Effector memory CD8-positive, alpha-beta T cell (primary cell): ENCODE measurements around the gene SOX5.

Experiments used
- ATAC-seq: fragments of 150-1000 bp; cut with Tn5 transposase; replicated peaks from 2 replicates; pipeline ENCODE4 v1.10.0; 2021; ENCODE audit warnings: mild to moderate bottlenecking, moderate library complexity
- DNase-seq, 3 experiments: peaks; one replicate each; pipeline ENCODE4 v3.0.0; 2021
- H3K27ac Mint-ChIP-seq, 2 donors: one replicate each; pipeline ENCODE4 v1.8.0; 2022; ENCODE audit warnings: mild to moderate bottlenecking in 2 of 2, mixed read lengths in 2 of 2, moderate library complexity in 2 of 2
- H3K27me3 Mint-ChIP-seq, 2 donors: one replicate each; pipeline ENCODE4 v1.8.0; 2022; ENCODE audit warnings: mixed read lengths in 2 of 2
- H3K36me3 Mint-ChIP-seq: one replicate; pipeline ENCODE4 v1.8.0; 2022; ENCODE audit warnings: mild to moderate bottlenecking, moderate library complexity, mixed read lengths; ENCODE audit not compliant: insufficient read depth
- H3K4me1 Mint-ChIP-seq, 2 donors: one replicate each; pipeline ENCODE4 v1.8.0; 2022; ENCODE audit warnings: low read depth in 2 of 2, mixed read lengths in 2 of 2
- H3K4me3 Mint-ChIP-seq, 2 donors: one replicate each; pipeline ENCODE4 v1.8.0; 2022; ENCODE audit warnings: mild to moderate bottlenecking in 2 of 2, mixed read lengths in 2 of 2, moderate library complexity in 2 of 2
- H3K9me3 Mint-ChIP-seq, 2 donors: one replicate each; pipeline ENCODE4 v1.8.0; 2022; ENCODE audit warnings: mixed read lengths in 2 of 2
- total RNA-seq, 9 experiments: gene quantifications; one replicate each; lab custom pipeline; 2026; lab: John Stamatoyannopoulos, UW

Gene SOX5
- 0 to 0.30 (median 0.11) reads per million in 9 experiments for total RNA-seq

DNA sequence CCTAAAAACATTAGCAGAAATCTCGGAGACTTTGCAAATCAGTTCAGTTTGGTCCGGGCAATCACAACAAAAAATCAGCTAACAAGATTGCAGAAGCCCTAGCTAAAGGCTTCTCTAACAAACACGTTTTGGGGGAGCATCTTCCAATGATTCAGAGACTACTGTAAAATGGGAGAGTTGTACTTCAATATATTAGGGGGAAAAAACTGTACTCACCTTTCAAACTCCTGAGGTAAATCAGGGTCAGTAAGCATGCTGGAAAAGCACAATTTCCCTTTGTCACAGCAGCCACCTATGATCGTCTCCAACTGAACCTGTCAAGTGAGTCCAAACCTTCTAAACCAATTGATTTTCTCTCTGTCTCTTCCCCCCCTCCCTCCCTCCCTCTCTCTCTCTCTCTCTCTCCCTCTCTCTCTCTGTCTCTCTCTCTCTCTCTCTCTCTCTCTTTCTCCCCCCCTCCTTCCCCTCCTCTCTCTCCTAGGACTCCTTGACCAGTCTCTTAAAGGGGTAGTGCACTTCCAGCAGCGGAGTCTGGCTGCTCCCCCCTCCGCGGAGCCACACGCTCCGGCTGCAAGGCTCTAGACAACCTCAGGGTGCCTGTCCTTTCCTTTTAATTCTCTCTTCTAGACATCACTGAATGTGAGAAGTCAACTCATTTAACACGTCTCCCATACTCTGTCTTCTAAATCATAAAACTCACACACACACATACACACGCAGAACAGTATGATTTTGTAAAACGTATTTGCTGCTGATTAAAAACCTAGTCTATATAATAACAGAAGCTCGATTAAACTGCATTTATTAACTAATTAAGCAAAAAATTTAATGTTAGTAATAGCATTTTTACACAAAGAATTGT lies at the start of gene SOX5:
Gene SOX5 (minus strand): TSS at position 323 of the 862 bp plus-strand sequence. CDS start 69 bp downstream, at position 254.
- Mint-ChIP-seq H3K27ac (no peak within 1 kb of the TSS), H3K36me3 (no peaks in the 10 kb centered on the region), H3K4me3 (no peak within 1 kb of the TSS), H3K27me3 (no peaks in the 10 kb centered on the region), H3K4me1 (no peaks in the 10 kb centered on the region), H3K9me3 (peaks cover 0 to 6% of the 10 kb centered on the region in 2 donors)
- DNase-seq (no peak), ATAC-seq (no peak)

DNA sequence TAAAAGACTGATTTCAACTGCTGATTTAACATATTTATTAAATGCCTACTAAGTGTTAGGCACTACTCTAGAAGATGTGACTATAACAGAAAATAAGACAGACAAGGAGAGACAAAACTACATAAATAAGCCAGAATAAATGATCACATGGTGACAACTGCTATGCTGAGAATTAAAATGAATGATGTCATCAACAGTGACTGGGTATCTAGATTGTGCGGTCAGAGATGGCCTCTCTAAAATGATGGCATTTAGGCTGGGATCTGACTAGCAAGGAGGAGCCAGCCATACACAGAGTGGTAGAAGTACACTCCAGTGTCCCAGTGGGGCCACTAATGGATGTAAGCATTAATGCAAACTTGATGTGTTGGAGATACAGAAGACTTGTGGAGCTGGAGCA lies 37.6 kb upstream of the SOX5 start:
- no peaks in the 10 kb centered on the region for H3K9me3 Mint-ChIP-seq
- H3K4me1 Mint-ChIP-seq, result no peaks in the 10 kb centered on the region
- ATAC-seq (no peak), DNase-seq (no peak)
- H3K4me3 Mint-ChIP-seq, result no peak overlapping the region
- H3K27ac Mint-ChIP-seq, result no peak overlapping the region
- no peaks in the 10 kb centered on the region for H3K36me3 Mint-ChIP-seq
- H3K27me3 Mint-ChIP-seq, result no peaks in the 10 kb centered on the region

DNA sequence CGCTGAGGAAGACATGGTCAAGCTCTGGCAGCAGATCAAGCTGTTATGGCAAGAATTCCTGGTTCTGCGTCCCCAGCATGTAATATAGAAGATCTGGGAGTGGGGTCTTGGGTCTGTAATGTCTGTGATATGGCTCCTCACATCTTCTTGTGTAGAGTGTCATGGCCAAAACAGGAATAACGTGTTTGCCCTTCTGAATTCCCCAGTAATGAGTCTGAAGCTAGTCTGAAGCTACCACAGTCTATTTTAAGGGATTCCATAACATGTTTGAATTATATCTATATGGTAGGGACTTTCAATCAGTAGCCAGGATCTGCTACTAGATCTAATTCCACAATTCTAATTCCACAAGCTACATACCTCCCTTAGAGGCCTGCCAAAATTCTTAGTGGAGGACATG lies 31.4 kb upstream of the SOX5 start:
- DNase-seq, result no peak
- H3K4me3 Mint-ChIP-seq, result no peak overlapping the region
- no peaks in the 10 kb centered on the region for H3K27me3 Mint-ChIP-seq
- no peak overlapping the region for H3K27ac Mint-ChIP-seq
- H3K4me1 Mint-ChIP-seq, result no peaks in the 10 kb centered on the region
- no peak for ATAC-seq
- peaks cover 0 to 1% of the 10 kb centered on the region in 2 donors for H3K9me3 Mint-ChIP-seq
- H3K36me3 Mint-ChIP-seq, result peaks cover 2% of the 10 kb centered on the region

DNA sequence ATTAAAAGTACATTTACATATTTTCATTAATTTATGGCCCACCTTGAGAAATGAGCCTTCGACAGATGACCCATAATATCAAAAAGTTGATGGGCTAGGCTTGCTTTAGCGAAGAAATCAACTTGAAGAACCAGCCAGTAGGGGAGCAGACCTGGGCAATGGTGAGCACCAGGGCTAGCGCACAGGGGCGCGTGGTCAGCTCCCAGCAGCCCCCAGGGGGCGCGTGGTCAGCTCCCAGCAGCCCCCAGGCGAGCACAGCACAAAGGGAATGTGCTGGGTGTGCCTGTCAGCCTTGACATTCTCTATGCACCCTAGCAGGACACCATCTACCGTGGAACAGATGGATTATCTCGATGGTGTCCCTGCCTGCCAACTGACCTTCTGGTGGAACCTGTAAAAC lies 15.3 kb upstream of the SOX5 start:
- DNase-seq (no peak), ATAC-seq (no peak)
- Mint-ChIP-seq H3K4me3 (no peak overlapping the region), H3K27me3 (no peaks in the 10 kb centered on the region), H3K4me1 (no peaks in the 10 kb centered on the region), H3K36me3 (no peaks in the 10 kb centered on the region), H3K9me3 (peaks cover 4 to 12% of the 10 kb centered on the region in 2 donors), H3K27ac (no peak overlapping the region)

DNA sequence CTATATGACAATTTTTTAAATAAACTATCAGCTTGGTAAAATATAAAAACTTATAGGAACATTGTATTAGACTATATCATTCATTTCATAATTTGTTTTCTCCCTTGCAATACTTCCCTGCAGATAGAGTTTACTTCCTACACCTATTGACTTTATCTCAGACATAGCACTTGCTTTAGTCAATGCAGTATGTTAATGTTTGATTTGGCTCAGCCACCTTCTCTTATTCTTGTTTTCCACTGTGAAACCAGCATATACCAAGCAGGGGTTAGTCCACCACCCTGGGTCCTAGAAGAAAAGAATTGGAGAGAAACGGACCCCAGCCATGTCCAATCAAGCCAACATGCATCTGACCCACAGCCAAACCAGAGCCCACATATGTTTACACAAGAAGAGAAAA lies 10.4 kb upstream of the SOX5 start:
- no peak overlapping the region for H3K4me3 Mint-ChIP-seq
- no peaks in the 10 kb centered on the region for H3K4me1 Mint-ChIP-seq
- DNase-seq (no peak), ATAC-seq (no peak)
- no peaks in the 10 kb centered on the region for H3K36me3 Mint-ChIP-seq
- H3K27me3 Mint-ChIP-seq, result no peaks in the 10 kb centered on the region
- peaks cover 0 to 2% of the 10 kb centered on the region in 2 donors for H3K9me3 Mint-ChIP-seq
- no peak overlapping the region for H3K27ac Mint-ChIP-seq

DNA sequence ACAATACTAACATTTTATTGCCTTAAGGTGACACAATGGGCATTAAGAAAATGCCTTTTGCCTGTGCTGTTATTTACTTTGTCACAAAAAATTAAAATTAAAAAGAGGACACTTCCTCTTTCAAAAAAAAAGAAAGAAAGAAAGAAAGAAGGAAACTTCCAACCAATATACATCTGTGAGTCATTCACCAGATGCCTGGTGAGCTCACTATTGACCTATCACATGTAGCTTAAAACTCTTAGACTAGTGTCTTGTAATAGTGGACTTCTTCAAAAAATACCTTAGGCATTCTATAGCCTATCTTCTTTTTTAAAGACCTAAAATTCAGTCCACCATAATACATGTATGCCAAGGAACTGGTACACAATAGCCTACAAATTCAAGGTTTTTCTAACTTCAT lies 4.9 kb upstream of the SOX5 start:
- DNase-seq, result no peak
- Mint-ChIP-seq H3K4me3 (no peak overlapping the region), H3K27me3 (no peaks in the 10 kb centered on the region), H3K4me1 (no peaks in the 10 kb centered on the region), H3K36me3 (no peaks in the 10 kb centered on the region), H3K27ac (no peak overlapping the region), H3K9me3 (peaks cover 0 to 6% of the 10 kb centered on the region in 2 donors)
- ATAC-seq, result no peak

DNA sequence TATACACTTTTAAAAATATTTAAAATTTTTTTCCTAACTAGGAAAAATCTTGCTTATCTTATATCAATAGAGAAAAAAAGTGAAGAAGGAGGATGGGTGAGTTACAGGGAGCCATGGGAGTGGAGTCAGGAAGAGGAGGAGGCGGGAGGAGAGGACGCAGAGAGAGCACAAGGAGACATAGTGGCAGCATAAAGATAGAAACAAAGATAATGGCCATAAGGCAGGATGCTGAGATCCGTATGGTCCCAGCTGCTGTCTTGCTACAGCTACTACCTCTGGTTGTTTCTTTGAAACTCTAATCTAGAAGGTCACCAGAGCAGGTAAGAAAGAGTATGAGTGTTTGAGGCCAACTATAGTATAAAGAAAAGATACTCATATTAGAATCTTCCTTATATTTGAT lies 2.6 kb upstream of the SOX5 start:
- no peaks in the 10 kb centered on the region for H3K4me1 Mint-ChIP-seq
- H3K36me3 Mint-ChIP-seq, result no peaks in the 10 kb centered on the region
- DNase-seq, result no peak
- peaks cover 0 to 6% of the 10 kb centered on the region in 2 donors for H3K9me3 Mint-ChIP-seq
- H3K27me3 Mint-ChIP-seq, result no peaks in the 10 kb centered on the region
- H3K27ac Mint-ChIP-seq, result no peak overlapping the region
- no peak for ATAC-seq
- no peak overlapping the region for H3K4me3 Mint-ChIP-seq

DNA sequence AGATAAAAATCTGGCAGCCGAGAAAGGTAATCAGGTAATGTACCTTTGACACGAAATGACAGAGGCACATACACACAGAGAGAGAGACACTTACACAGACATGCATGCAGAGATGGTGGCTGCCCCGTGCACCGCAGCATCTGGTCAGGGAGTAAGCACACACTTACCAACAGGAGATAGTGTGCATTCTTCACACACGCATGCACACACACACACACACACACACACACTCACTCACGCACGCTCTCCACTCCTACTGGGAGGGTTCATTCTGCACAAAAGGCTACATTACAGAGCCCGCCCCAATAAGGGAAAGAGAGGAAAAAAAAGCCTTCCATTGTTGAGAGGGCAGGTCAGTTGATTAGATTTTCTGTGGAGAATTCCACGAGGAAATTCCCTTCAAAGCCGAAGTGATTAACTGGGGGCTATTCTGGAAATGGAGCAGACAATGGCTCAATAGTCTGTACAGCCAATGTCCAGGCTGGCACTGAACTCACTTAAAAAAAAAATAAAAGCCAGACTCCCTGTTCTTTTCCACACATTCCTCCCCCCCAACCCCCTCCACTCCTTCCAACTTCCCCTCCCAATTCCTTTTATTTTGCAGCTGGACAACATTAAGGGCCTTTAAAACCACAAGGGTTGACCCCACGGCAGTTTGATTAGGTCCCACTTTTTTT lies 1.4 kb upstream of the SOX5 start:
- ATAC-seq (no peak), DNase-seq (no peak)
- Mint-ChIP-seq H3K36me3 (no peaks in the 10 kb centered on the region), H3K27me3 (no peaks in the 10 kb centered on the region), H3K9me3 (peaks cover 0 to 6% of the 10 kb centered on the region in 2 donors), H3K27ac (no peak overlapping the region), H3K4me3 (no peak overlapping the region), H3K4me1 (no peaks in the 10 kb centered on the region)

DNA sequence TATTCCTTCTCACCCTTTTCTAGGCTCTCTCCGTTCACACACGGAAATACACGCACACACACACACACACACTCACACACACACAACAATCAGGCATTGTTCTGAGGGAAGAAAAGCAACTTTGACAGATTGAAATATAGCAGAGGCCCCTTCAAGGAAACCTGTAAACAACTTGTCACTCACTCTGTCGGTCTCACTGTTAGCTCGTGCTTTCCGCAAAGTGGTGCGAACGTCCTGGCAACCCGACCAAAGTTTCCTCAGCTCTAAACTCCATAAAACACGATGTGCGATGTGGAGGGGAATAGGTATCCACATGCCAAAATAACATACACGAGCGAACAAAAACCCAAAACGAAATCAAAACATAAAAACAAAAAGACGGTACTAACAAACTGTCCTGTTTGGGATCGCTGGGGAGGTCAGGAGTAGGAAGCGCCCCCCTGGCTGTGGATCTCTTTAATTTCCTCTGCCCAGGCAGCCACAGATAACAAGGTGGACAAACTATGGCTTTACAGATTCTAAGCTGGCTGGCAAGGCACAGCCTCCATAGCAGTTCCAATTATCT lies 822 bp upstream of the SOX5 start:
- H3K27me3 Mint-ChIP-seq, result no peaks in the 10 kb centered on the region
- no peak overlapping the region for H3K27ac Mint-ChIP-seq
- H3K4me1 Mint-ChIP-seq, result no peaks in the 10 kb centered on the region
- DNase-seq, result no peak
- ATAC-seq, result no peak
- no peak overlapping the region for H3K4me3 Mint-ChIP-seq
- H3K36me3 Mint-ChIP-seq, result no peaks in the 10 kb centered on the region
- peaks cover 0 to 6% of the 10 kb centered on the region in 2 donors for H3K9me3 Mint-ChIP-seq

DNA sequence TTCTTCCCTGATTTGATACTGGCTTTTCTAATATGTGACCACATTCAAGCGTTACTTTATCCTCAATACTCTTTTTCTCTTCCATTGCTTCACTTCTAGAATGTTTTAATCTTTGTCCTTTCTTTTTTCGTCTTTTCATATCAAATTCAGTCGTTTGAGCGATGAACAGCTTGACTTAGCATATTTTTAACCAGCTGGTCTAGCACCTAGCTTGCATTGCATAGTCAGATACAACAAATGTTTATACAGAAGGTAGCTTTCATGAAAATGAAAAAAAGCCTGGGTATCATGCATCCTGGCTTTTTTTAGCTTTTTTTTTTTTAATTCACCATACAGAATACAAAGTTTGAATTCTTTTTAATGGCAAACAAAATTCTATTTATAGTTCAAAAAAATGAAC lies 1.2 kb downstream of the SOX5 start:
- no peaks in the 10 kb centered on the region for H3K27me3 Mint-ChIP-seq
- peaks cover 0 to 6% of the 10 kb centered on the region in 2 donors for H3K9me3 Mint-ChIP-seq
- no peaks in the 10 kb centered on the region for H3K36me3 Mint-ChIP-seq
- DNase-seq (no peak), ATAC-seq (no peak)
- no peaks in the 10 kb centered on the region for H3K4me1 Mint-ChIP-seq
- no peak overlapping the region for H3K4me3 Mint-ChIP-seq
- no peak overlapping the region for H3K27ac Mint-ChIP-seq

DNA sequence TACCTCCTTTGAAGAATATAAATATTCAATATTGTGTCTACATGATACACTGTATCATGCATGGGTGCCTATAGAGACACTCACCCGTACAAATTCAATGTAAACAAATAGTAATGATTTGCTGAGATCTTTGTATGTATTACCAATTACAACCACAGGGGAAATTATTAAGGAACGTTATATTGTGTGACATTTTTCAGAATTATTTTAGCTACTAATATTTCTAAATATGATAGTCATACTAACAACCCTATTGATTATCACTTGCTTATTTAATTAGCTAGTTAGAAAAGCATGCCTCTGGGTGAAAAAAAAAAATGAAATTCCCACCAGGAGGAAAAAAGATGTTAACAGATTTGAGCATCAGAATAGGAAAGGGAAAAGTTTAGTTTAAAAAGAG lies 2.1 kb downstream of the SOX5 start:
- no peaks in the 10 kb centered on the region for H3K36me3 Mint-ChIP-seq
- H3K27ac Mint-ChIP-seq, result no peak overlapping the region
- H3K4me1 Mint-ChIP-seq, result no peaks in the 10 kb centered on the region
- no peaks in the 10 kb centered on the region for H3K27me3 Mint-ChIP-seq
- peaks cover 0 to 6% of the 10 kb centered on the region in 2 donors for H3K9me3 Mint-ChIP-seq
- no peak for DNase-seq
- no peak for ATAC-seq
- H3K4me3 Mint-ChIP-seq, result no peak overlapping the region

DNA sequence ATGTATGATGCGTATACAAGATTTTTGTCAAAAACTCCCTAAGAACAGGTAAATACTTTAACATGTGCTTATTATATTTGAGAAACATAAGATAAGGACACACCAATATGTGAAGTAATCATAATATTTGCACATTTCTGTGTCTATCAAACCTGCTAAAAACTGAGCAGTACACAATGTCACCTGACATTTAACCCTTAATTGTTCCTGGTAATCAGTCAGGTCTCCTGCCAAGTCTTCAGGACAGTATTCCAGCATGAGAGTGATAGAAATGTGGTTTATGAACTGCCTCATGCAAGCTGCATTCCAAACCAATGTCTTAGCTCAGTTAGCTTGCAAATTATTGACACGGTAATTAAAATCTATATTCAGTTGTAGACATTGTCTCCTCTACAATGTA lies 4.2 kb downstream of the SOX5 start:
- Mint-ChIP-seq H3K9me3 (no peaks in the 10 kb centered on the region), H3K4me1 (no peaks in the 10 kb centered on the region), H3K4me3 (no peak overlapping the region), H3K27me3 (no peaks in the 10 kb centered on the region), H3K36me3 (no peaks in the 10 kb centered on the region), H3K27ac (no peak overlapping the region)
- no peak for DNase-seq
- no peak for ATAC-seq

DNA sequence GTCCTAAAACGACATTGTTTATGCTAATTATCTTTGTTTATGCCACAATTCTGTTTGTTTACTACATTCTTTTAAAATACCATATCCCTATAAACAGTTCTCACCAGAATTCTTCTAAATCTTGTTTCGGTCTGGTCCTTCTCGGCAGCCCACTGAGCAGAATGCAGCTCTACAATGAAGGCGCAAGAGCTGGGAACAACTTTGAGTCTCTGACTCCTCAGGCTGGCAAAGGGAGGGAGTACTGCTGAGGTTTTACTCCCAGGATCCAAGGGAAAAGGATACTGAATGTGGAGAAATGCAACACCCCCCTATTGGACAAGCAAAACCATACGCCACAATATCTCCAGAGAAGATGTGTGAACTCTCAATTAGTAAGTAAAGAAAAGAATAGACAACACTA lies 5.4 kb downstream of the SOX5 start:
- Mint-ChIP-seq H3K27me3 (no peaks in the 10 kb centered on the region), H3K4me1 (no peaks in the 10 kb centered on the region), H3K4me3 (no peak overlapping the region)

DNA sequence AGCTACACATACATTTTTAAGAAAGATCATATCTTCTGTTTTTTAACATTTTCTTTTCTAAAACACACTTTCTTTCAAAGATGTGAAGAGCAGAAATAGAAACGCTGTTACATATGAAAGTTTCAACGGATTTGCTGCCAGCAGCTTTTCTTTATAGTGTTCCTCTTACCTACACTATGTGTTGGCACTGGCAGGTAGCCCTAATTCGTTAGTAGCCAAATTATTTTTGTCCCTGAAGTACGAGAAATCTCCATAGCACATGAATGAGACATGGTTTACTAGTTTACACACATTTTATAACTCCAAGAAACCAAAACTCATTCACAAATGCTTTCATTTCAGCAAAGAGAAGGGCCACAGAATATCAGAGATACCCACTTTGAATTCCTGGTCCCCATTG lies 6.6 kb downstream of the SOX5 start:
- Mint-ChIP-seq H3K36me3 (no peaks in the 10 kb centered on the region), H3K9me3 (no peaks in the 10 kb centered on the region), H3K4me1 (no peaks in the 10 kb centered on the region), H3K27ac (no peak overlapping the region), H3K27me3 (no peaks in the 10 kb centered on the region), H3K4me3 (no peak overlapping the region)
- ATAC-seq (no peak), DNase-seq (no peak)

More for the DNA sequence above, 5.4 kb downstream of the SOX5 start:
- no peak for ATAC-seq
- Mint-ChIP-seq H3K27ac (no peak overlapping the region), H3K9me3 (no peaks in the 10 kb centered on the region), H3K36me3 (no peaks in the 10 kb centered on the region)
- no peak for DNase-seq
